HG02642 (cell line): ENCODE data around the gene TMEM221.
"Not testable (repeated sequence)": the region's sequence is repeated elsewhere in the genome, so short reads cannot be mapped to it uniquely, and the experiment has no call there.

Experiments
- ATAC-seq: cut with Tn5 transposase; IDR thresholded peaks from one replicate; pipeline ENCODE4 v1.9.1; 2021; ENCODE audit warnings: mild to moderate bottlenecking; ENCODE audit not compliant: unreplicated experiment, poor library complexity

TMEM221 gene

DNA sequence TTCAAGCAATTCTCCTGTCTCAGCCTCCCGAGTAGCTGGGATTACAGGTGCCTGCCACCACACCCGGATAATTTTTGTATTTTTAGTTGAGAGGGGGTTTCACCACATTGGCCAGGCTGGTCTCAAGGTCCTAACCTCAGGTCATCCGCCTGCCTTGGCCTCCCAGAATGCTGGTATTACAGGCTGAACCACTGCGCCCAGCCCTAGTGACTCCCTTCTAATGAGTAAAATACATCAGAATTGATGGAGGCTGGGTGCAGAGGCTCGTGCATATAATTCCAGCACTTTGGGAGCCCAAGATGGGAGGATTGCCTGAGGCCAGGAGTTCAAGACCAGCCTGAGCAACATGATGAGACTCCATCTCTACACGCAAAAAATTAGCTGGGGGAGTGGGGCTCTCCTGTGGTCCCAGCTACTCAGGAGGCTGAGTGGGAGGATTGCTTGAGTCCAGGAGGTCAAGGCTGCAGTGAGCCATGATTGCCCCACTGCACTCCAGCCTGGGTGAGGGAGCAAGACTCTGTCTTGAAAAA is 26.6 kb upstream of the TMEM221 start:
- not testable (repeated sequence) for ATAC-seq

DNA sequence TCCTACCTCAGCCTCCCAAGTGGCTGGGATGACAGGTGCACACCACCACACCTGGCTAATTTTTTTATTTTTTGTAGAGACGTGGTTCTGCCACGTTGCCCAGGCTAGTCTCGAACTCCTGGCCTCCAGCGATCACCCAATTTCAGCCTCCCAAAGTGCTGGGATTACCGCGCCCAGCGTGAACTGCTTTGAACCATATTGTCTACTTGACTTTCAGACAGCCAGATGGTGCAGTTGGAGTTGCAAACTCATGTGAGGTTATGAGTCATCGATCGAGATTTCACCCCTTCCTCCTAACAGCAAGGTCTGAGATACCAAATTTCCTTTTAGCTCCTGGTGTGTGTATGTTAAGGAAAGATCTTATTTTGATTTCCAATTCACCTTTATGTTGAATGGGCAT is 24.6 kb upstream of the TMEM221 start:
- ATAC-seq: no peak

DNA sequence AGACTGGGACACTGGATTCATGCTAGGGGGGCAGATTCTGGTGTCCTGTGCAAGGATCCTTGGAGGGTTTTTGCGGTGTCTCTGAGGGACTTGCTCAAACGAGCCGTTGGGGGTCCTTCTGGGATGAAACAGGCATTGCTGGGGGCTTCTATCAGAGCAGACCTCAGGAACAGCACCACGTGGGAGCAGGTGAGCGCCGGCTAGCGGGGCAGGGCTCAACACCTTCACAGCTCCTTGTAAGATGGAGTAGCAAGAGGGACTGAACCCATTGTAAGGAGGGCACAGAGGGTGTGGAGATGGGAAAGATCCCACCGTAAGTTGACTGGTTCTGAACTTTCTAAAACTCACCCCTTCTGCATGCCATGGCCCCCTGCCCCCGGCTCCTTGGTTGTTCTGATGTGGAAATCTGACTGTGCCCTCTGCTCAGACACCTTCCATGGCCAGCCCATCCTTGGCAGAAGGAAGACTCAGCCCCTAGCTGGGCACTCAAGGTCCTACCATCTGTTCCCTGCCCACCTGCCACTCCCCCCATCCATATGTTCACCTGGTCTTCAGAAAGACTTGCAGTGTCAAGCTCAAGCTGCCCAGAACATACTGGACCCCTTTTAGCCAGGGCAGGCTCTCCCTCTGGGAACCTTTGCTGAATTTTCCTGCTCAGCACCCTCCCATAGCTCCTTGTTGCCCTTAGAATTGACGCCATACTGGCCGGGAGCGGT is 23.1 kb upstream of the TMEM221 start:
- ATAC-seq: no peak

GRCh38 chr19:17470068-17470841 is 21.8 kb upstream of the TMEM221 start, which contains the start of gene SLC27A1:
Gene SLC27A1, plus strand, starts transcription at chr19:17470524. Its CDS starts 17 bp downstream, at chr19:17470541.
- ATAC-seq: peak; percentile 79

DNA sequence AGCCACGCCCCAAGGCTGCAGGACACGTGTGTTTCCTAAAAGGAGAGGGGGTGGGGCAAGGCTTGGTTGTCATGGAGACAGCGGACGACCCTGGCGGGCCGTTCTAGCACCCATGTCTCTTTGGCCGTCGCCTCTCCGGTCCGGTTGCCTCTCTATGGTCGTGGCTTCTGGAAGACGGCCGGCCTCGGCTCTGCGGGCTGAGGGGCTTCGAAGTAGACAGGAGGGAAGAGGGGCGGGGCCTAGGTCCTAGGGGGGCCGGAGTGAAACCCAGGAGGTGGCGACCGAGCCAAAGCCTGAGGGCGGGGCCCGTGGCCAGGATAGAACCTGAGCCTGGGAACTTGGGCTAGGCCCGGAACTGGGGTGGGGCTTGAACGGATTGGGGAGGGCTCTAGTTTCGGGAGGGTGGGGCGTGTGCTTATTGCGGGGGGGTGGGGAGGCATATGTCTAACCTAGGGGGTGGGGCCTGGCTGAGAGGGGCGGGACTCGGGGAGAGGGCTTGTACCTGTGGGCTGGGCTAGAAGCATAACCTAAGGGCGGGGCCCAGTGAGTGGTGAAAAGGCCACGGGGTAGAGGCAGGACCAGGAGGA is 21.1 kb upstream of the TMEM221 start:
- ATAC-seq: peak; percentile 61

- no peak for ATAC-seq
Observed at GRCh38 chr19:17469092-17469480, 20.6 kb upstream of the TMEM221 start.

DNA sequence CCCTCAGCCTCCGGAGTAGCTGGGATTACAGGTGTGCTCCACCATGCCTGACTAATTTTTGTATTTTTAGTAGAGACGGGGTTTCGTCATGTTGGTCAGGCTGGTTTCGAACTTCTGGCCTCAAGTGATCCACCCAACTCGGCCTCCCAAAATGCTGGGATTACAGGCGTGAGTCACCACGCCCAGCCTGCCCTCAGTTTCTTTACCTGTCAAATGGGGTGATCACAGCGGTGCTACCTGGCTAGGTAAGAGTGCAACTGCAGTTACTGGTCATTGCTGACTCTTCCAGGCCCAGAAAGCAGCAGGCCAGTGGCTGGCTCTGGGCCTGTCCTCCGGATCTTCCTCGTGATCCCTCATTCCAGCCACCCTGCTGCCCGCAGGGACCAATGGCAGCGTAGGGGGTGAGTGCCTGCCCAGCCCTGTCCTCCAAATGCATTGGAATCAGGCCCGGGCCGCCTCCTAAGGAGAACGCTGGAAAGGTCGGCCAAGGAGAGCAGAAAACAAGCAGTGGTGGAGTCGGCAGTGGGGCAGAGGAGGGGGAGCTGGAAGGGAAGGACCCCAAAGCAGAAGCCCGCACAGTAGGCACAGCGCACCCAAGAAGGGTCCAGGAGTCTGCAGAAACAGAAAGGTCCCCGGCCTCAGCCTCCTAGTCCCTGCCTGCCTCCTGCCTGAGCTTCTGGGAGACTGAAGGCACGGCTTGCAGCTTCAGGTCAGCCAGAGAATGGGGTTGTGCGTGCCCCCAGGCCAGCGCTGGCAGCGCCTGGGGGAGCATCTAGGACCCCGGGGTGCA is 20.0 kb upstream of the TMEM221 start:
- ATAC-seq: no peak

DNA sequence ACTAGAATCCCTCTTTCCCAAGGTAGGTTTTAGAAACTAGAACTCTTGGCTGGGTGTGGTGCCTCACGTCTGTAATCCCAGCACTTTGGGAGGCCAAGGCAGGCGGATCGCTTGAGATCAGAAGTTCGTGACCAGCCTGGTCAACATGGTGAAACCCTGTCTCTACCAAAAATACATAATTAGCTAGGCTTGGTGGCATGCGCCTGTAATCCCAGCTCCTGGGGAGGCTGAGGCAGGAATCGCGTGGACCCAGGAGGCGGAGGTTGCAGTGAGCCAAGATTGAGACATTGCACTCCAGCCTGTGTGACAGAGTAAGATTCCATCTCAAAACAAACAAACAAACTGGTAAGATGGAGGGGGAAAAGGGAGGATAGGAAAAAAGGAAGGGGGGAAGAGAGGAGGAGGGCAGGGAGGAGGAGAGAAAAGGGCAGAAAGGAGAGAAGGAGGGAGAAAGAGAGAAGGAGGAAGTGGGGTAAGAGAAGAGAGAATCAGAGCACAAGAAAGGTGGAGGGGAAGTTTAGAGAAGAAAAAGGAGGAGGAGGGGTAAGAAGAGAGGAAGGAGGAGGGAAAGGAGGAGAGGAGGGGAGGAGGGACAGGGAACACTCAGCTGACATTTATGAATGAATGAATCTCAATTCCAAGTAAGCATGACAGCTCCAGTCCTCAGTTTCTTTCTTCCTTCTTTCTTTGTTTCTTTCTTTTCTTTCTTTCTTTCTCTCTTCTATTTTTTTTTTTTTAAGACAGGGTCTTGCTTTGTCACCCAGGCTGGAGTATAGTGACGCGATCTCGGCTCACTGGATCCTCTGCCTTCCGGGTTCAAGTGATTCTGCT is 19.2 kb upstream of the TMEM221 start:
- ATAC-seq: no peak

- no peak for ATAC-seq
Observed at GRCh38 chr19:17466487-17466850, 18.0 kb upstream of the TMEM221 start.

DNA sequence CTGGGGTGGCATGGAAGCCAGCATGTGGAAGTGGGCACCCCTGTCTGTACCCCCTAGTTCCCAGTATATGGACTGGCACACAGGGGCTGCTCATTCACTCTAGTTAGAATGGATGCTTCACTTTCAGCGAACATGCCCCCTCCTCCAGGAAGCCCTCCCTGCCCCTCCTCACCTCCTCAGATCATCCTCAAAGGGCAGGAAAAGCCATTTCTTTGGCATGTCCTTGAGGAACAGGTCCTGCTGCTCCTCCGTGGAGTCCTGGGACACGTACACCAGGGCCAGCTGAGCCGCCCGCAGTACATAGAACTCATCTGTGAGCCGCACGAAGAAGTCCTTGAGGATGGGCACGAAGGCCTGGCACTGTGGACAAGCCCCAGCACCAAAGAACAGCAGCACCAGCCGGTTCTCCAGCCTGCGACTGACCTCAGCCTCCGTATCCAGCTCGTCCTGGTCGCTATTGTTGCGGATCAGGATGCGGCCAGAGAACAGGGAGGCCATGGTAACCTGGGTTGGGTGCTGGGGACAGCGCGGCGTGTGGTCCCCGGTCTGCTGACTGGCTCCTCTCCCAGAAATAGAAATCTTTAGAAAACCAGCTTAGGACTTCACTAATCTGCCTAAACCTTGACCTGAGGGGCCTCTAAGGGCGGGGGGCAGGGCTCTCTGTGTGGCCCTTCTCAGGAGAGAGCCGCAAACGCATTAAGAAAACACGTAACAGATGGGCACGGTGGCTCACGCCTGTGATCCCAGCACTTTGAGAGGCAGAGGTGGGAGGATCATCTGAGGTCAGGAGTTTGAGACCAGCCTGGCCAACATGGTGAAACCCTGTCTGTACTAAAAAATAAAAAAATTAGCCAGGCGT is 12.1 kb upstream of the TMEM221 start, which contains the start of gene NXNL1:
Gene NXNL1, minus strand, starts transcription at position 555 of the 859 bp plus-strand sequence. Its CDS starts 57 bp downstream, at position 498.
- no peak for ATAC-seq

DNA sequence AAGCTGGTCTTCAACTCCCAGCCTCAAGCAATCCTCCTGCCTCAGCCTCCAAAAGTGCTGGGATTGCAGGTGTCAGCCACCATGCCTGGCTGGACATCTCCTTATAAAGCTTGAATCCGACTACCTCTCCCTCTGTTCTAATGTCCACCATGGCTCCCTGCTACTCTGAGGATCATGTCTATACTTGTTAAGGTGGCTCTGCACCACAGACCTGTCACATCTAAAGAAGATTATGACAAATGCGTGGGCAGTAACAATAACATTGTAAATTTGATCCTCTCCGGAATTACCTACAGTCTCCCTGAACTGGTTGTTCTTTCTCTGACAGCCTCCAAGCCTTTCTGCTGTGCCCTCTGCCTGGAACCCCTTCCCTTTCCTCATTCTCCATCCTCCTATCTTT is 10.5 kb upstream of the TMEM221 start:
- no peak for ATAC-seq

- ATAC-seq: no peak
Observed at GRCh38 chr19:17457616-17458015, 9.1 kb upstream of the TMEM221 start.

DNA sequence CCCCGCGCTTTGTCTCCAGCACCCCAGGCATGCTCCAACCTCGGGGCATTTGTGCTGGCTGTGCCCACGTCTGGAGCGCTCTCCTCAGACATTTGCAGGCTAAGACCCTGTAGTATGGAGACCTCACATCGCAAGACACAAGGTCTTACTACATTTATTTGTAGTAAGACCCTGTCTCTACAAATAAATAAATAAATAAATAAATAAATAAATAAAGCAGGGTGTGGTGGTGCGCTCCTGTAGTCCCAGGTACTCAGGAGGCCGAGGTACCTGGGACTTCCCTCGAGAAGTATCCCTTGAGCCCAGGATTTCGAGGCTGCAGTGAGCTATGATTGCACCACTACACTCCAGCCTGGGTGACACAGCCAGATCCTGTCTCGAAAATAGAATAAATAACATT is 7.7 kb upstream of the TMEM221 start:
- no peak for ATAC-seq

DNA sequence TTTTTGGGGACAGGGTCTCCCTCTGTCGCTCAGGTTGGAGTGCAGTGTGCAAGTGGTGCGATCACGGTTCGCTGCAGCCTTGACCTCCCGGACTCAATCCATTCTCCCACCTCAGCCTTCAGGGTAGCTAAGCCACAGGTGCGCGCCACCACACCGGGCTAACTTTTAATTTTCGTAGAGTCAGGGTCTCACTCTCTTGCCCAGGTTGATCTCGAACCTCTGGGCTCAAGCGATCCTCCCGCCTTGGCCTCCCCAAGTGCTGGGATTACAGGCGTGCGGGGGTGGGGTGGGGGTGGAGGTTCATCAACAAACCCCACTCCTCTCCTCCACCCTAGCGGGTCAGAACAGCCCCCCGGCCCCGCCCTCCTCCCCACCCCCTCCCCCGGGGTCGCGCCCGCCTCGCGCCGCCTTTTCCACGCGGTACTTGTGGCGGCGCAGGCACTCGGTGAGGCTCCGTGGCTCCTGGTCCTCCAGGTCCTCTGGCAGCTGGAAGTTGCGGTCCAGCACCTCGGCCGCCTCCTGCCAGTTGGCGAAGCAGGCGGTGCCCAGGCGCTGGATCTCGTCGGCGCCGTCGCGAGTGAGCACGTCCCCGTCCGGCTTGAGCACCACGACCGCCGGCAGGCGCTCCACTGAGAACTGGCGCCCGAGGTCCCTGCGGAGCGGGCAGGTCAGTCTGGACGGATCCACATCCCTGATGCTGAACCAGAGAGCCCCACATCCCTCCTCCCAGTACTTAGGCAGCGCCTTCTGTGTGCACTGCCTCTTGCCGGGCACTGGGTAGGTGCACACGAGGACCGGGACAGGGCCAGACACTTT is 7.0 kb upstream of the TMEM221 start:
- ATAC-seq: no peak

GRCh38 chr19:17454576-17455071 is 6.2 kb upstream of the TMEM221 start:
- no peak for ATAC-seq

GRCh38 chr19:17451820-17452219 is 3.4 kb upstream of the TMEM221 start:
- no peak for ATAC-seq

DNA sequence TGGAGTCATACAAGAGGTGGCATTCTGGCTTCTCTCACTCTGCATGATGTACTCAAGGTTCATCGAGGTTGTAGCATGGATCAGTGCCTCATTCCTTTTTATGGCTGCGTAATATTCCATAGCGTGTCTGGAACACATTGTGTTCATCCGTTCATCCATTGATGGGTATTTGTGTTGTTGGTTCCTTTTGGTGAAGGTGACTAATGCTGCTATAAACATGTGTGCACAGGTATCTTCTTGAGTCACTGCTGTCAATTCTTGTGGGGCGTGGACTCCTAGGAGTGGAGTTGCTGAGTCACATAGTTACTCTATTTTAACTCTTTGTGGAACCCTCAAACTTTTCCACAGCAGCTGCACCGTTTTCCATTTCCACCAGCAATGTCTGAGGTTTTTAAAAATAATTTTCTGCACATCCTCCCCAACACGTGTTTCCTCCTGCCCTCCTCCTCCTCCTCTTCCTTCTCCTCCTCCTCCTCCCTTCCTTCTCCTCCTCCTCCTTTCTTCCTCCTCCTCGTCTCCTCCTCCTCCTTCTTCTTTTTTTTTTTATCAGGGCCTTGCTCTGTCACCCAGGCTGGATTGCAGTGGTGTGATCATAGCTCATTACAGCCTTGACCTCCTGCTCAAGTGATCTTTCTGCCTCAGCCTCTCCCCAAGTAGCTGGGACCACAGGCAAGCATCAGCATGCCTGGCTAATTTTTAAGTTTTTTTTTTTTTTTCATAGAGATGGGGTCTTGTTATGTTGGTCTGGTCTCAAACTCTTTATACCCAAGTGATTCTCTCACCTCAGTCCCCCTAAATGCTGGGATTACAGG is 2.0 kb upstream of the TMEM221 start:
- ATAC-seq: no peak
